Measurements from ENCODE around the gene KDM2A. TPM values are rescaled to one million over a fixed set of nuclear protein-coding genes. Genes with fewer than 3 reads are reported as not detected.
A peak's percentile ranks its signal among the peaks of the same experiment; 100 is the strongest.

Gene KDM2A
- total RNA-seq, 1 experiment from 2014 or later: 120 TPM

DNA sequence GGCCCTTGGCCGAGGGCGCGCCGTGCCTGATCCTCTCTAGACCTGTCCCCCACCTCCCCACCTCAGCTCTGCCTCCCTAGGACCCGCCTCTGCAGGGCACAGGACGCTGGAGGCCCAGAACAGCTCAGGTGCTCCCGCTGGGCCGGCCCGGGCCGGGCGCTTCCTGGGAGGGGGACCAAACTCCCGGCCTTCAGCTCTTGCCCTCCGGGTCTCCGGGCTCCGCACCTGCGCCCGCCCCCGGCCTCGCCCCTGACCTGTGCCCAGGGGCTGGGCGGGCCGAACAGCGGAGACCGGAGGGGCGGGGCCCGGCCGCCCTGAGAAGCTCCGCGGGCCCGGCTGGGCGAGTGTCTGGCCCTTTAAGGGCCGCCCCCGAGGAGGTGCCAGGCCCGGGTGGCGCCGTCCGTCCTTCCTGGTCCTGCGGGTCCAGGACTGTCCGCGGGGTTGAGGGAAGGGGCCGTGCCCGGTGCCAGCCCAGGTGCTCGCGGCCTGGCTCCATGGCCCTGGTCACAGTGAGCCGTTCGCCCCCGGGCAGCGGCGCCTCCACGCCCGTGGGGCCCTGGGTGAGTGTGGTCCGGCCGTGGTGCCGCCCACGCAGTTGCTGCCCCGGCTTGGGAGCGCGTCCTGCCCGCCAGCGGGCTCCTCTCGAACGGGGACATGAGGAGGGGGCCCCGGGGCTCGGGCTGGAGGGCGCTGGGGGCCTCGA lies 184.2 kb downstream of the KDM2A start, which contains the start of gene SSH3:
Gene SSH3, plus strand, starts transcription at position 399 of the 703 bp plus-strand sequence. Its CDS starts 96 bp downstream, at position 495.
- TF ChIP-seq CTCF (conservative IDR thresholded peaks at IDR 0.05) (no peak), EZH2 (IDR thresholded peaks at IDR 0.05; ENCODE audit: low read depth) (no peak)
- no peaks in the 10 kb centered on the region for H3K27me3 ChIP-seq (ENCODE audit: insufficient read depth, low read depth)
- H3K79me2 ChIP-seq (ENCODE audit: low read depth): peaks cover 27% of the 10 kb centered on the region
- ChIA-PET CTCF (interaction anchor here (0.6 to 1.6 kb wide), 4 partner anchors 10 to 64 kb away, joined by 4 to 11 read pairs (median 8); no protein-coding TSS in a partner anchor), POLR2A (ENCODE audit: unreplicated experiment) (interaction anchor here (0.6 to 1.8 kb wide), 11 partner anchors 9 to 1587 kb away, joined by 3 to 13 read pairs (median 4); no protein-coding TSS in a partner anchor)
- DNase-seq: peak; percentile 81 to 96
- H3K4me1 ChIP-seq (replicated peaks; ENCODE audit: insufficient read depth): peaks cover 29% of the 10 kb centered on the region
- no peaks in the 10 kb centered on the region for H3K9me3 ChIP-seq (ENCODE audit: insufficient read depth, low read depth)
- no peaks in the 10 kb centered on the region for H4K20me1 ChIP-seq (ENCODE audit: insufficient read depth)
- intact Hi-C loops (cut with micrococcal nuclease; ENCODE audit: unreplicated experiment): loop anchor here (1.0 to 2.0 kb wide), 2 partner anchors 9 to 14 kb away; partner anchors contain the start of gene ANKRD13D
- no TSS peak for BruUV-seq (replicated peaks)
- peaks cover 21% of the 10 kb centered on the region for H3F3A ChIP-seq (ENCODE audit: insufficient read depth, low read depth)
- H3K4me2 ChIP-seq: peak within 1 kb of the TSS; percentile 97
- no peaks in the 10 kb centered on the region for H3K9me2 ChIP-seq (ENCODE audit: insufficient read depth)
- peak within 1 kb of the TSS; percentile 90 for H3K4me3 ChIP-seq
- peak within 1 kb of the TSS; percentile 71 for H2AFZ ChIP-seq
- peak within 1 kb of the TSS; percentile 68 for H3K27ac ChIP-seq
- peaks cover 10% of the 10 kb centered on the region for H3K36me3 ChIP-seq (ENCODE audit: low read depth)

- Histone ChIP-seq H3K9me2 (ENCODE audit: insufficient read depth) (no peaks in the 10 kb centered on the region), H3F3A (ENCODE audit: insufficient read depth, low read depth) (peaks cover 26% of the 10 kb centered on the region), H3K4me2 (peak overlapping the region; percentile 97), H3K4me1 (replicated peaks; ENCODE audit: insufficient read depth) (peaks cover 29% of the 10 kb centered on the region), H3K9me3 (ENCODE audit: insufficient read depth, low read depth) (no peaks in the 10 kb centered on the region), H3K27ac (peak overlapping the region; percentile 68), H3K4me3 (peak overlapping the region; percentile 90), H2AFZ (peak overlapping the region; percentile 71), H3K36me3 (ENCODE audit: low read depth) (peaks cover 4% of the 10 kb centered on the region), H4K20me1 (ENCODE audit: insufficient read depth) (no peaks in the 10 kb centered on the region), H3K27me3 (ENCODE audit: insufficient read depth, low read depth) (no peaks in the 10 kb centered on the region), H3K79me2 (ENCODE audit: low read depth) (peaks cover 27% of the 10 kb centered on the region)
- CTCF ChIA-PET: interaction anchor here (1.6 kb wide), 1 partner anchor 14 kb away, joined by 11 read pairs; no protein-coding TSS in a partner anchor
- POLR2A ChIA-PET (ENCODE audit: unreplicated experiment): interaction anchor here (0.6 to 1.8 kb wide), 4 partner anchors 9 to 18 kb away, joined by 3 to 13 read pairs (median 7); no protein-coding TSS in a partner anchor
- DNase-seq: peak; percentile 59 to 78
- intact Hi-C loops (cut with micrococcal nuclease; ENCODE audit: unreplicated experiment): loop anchor here (1.0 to 2.0 kb wide), 2 partner anchors 8 to 15 kb away; partner anchors contain the start of gene ANKRD13D
- BruUV-seq (replicated peaks): TSS peak; percentile 55
- TF ChIP-seq CTCF (conservative IDR thresholded peaks at IDR 0.05) (no peak), EZH2 (IDR thresholded peaks at IDR 0.05; ENCODE audit: low read depth) (no peak)
Observed at GRCh38 chr11:67303835-67304411, 184.9 kb downstream of the KDM2A start.

DNA sequence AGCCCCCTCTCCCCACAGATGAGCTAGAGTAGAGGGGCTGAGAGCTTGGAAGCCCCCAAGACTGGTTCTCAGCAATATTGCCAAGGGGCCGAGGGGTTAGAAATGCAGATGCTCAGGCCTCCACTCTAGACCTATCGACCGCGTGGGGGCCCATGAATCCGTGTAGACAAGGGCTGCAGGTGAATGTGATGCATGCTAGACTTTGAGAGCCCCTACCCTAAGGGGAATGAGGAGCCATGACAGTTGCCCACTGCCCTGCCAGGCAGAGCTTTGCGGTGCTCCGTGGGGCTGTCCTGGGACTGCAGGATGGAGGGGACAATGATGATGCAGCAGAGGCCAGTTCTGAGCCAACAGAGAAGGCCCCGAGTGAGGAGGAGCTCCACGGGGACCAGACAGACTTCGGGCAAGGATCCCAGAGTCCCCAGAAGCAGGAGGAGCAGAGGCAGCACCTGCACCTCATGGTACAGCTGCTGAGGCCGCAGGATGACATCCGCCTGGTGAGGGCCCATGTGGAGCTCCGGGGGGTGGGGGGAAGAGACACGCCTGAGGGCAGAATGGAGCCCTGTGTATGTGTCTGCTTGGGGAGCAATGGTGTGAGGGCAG lies 185.5 kb downstream of the KDM2A start:
- intact Hi-C loops (cut with micrococcal nuclease; ENCODE audit: unreplicated experiment): no loop called here
- Histone ChIP-seq H3K79me2 (ENCODE audit: low read depth) (peaks cover 27% of the 10 kb centered on the region), H3F3A (ENCODE audit: insufficient read depth, low read depth) (peaks cover 32% of the 10 kb centered on the region), H2AFZ (peak overlapping the region; percentile 71; the same call in 1 of the 2 replicates), H3K9me3 (ENCODE audit: insufficient read depth, low read depth) (no peaks in the 10 kb centered on the region), H3K27ac (no peak overlapping the region), H3K4me2 (peak overlapping the region; percentile 97), H3K4me3 (peak overlapping the region; percentile 90), H3K36me3 (ENCODE audit: low read depth) (peaks cover 8% of the 10 kb centered on the region), H4K20me1 (ENCODE audit: insufficient read depth) (no peaks in the 10 kb centered on the region), H3K27me3 (ENCODE audit: insufficient read depth, low read depth) (no peaks in the 10 kb centered on the region), H3K4me1 (replicated peaks; ENCODE audit: insufficient read depth) (peaks cover 29% of the 10 kb centered on the region), H3K9me2 (ENCODE audit: insufficient read depth) (no peaks in the 10 kb centered on the region)
- CTCF ChIA-PET: interaction anchor here (0.5 to 0.6 kb wide), 2 partner anchors 84 to 268 kb away, joined by 3 to 5 read pairs; no protein-coding TSS in a partner anchor
- DNase-seq: no peak
- BruUV-seq (replicated peaks): no TSS peak
- POLR2A ChIA-PET (ENCODE audit: unreplicated experiment): interaction anchor here (0.6 to 1.8 kb wide), 2 partner anchors 13 to 17 kb away, joined by 5 to 9 read pairs; no protein-coding TSS in a partner anchor
- no peak for TF ChIP-seq EZH2 (IDR thresholded peaks at IDR 0.05; ENCODE audit: low read depth)
- no peak for TF ChIP-seq CTCF (conservative IDR thresholded peaks at IDR 0.05)
